HG03045 (cell line): ENCODE data around the gene SEC14L5.

Experiments
- ATAC-seq: cut with Tn5 transposase; IDR thresholded peaks from one replicate; pipeline ENCODE4 v1.9.1; 2021; ENCODE audit warnings: mild to moderate bottlenecking, moderate library complexity; ENCODE audit not compliant: unreplicated experiment

Gene SEC14L5

GRCh38 chr16:5007256-5007655 is 49.1 kb downstream of the SEC14L5 start:
- ATAC-seq = no peak

DNA sequence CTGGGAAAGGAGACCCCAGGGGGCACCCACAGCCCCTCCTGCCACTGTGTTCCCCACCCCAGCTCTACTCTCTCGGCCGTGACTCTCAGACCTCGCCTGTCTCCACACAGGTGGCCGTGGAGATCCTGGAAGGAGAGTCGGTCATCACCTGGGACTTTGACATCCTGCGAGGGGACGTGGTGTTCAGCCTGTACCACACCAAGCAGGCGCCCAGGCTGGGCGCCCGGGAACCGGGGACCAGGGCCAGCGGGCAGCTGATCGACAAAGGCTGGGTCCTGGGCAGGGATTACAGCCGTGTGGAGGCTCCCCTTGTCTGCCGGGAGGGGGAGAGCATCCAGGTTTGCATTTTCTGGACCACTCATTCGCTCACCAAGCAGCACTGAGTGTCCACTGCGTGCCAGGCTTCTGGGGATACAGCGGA is 50.2 kb downstream of the SEC14L5 start:
- ATAC-seq = no peak

DNA sequence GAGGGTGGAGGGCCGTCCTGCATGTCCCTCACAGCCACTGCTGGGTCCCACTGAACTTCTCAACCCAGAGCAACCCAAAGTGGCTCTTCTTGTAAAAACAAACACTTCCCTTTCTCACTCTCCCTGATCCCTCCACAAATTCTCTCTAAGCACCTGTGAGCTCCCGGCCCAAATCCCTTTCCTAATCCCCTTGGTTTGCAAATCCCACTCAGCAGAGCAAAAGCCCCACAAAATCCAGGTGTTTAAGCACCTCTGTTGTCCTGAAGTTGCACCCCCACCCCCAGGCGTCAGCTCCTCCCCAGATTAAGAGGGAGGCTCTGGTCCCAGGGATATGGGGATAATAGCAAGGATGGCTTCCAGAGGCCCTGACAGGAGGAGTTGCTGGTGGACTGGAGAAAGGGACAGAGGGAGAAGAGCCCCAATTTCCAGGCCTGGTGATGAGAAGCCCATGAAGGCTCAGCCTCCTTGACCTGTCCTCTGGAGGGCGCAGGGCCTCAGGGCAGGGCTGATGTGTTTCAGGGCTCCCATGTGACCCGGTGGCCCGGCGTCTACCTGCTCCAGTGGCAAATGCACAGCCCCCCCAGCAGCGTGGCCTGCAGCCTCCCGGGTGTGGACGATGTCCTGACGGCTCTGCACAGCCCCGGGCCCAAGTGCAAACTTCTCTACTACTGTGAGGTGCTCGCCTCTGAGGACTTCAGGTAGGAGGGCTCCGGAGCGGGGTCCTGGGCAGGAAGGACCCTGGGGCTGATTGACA is 52.6 kb downstream of the SEC14L5 start:
- no peak for ATAC-seq

- no peak for ATAC-seq
Measured at GRCh38 chr16:5011637-5012036, 53.5 kb downstream of the SEC14L5 start.

- ATAC-seq = no peak
Measured at GRCh38 chr16:5012887-5013286, 54.8 kb downstream of the SEC14L5 start.

DNA sequence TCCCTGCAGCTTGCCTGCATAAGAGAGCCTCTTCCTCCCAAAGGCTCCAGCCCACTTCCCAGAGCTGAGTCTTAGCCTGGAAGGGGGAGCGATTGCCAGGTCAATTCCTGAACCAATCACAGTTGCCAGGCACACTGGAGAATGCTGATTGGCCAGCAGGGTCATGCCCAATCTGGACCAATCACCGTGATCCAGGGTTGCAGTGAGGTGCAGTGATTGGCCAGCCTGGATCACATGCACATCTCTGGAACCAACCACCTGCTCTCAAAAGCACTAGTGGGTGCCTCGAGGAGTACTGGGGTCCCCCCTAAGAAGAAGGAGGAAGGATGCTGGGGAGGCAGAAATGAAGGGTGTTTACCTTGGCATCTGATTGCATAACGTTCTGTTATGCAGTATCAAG is 57.2 kb downstream of the SEC14L5 start:
- ATAC-seq = no peak

DNA sequence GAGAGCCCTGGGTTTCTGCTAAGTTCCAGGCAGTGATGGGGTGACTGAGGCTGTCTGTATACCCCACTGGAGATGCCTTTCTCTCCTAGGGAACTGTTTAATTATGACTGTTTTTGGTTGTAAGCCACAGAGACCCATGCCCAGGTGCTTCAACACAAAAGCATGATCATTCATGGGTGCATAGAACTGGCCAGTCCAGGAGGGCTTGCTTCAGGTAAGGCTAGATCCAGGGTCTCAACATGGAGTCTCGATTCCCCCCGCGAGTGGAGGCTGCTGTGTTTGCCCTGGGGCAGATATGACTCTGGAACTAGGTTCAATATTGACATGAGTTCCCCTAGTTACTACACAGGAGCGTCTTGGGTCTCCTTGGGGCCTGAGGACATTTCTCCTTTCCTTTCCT is 57.8 kb downstream of the SEC14L5 start:
- no peak for ATAC-seq

DNA sequence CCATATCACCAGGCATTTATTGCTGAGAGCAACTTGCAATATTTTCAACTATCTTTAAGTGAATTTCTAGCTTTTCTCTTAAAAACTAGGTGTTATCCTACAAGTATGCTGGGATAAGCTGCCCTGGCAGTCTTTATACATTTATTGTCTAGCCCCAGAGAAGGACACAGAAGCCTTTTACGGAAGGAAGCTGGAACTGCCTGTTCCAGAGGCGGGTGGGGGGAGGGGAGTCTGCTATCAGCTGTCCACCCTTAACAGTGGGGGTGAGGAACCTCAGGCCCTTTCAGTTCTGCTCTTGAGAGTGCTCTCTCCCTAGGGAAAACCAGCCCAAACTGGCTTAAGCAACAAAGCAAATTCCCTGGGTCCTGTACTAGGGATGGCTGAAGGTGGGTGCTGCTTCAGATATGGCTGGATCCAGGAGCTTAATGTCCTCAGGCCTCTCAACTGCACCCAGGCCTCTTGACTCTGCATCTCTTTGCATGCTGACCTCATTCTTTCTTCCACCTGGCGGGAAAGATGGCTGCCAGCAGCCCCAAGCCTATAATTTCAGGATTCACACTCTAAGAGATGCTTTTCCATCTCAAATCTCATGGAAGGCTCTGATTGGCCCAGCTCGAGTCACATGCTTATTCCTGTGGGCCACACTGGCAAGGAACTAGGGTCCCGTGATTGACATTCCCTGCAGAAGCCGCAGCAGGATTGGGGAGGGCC is 59.0 kb downstream of the SEC14L5 start:
- no peak for ATAC-seq

- ATAC-seq = no peak
Measured at GRCh38 chr16:5017678-5017969, 59.5 kb downstream of the SEC14L5 start.

DNA sequence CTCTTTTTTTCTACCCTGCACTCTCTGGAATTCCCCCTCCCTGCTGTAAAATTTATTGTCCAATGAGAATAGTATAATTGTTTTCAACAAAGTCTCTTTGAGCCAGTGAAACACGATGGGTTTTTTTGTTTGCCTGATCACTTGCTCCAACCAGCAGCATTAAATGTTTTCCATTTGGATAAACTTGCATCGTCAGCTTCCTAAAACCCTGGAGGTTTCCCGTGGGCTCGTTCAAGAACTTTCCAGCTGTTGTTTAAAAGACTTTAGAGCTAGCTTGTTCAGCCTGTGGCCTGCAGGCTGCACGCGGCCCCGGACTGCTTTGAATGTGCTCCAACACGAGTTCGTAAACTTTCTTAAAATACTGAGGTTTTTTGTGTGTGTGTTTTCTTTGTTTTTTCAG is 60.7 kb downstream of the SEC14L5 start:
- ATAC-seq = no peak

GRCh38 chr16:5019775-5020174 is 61.6 kb downstream of the SEC14L5 start:
- ATAC-seq = no peak

- ATAC-seq = no peak
Measured at GRCh38 chr16:5020551-5020950, 62.4 kb downstream of the SEC14L5 start.

- ATAC-seq = no peak
Measured at GRCh38 chr16:5022521-5022920, 64.4 kb downstream of the SEC14L5 start.

- ATAC-seq = no peak
Measured at GRCh38 chr16:5024632-5025031, 66.5 kb downstream of the SEC14L5 start.

- no peak for ATAC-seq
Measured at GRCh38 chr16:5025171-5025632, 67.1 kb downstream of the SEC14L5 start.

DNA sequence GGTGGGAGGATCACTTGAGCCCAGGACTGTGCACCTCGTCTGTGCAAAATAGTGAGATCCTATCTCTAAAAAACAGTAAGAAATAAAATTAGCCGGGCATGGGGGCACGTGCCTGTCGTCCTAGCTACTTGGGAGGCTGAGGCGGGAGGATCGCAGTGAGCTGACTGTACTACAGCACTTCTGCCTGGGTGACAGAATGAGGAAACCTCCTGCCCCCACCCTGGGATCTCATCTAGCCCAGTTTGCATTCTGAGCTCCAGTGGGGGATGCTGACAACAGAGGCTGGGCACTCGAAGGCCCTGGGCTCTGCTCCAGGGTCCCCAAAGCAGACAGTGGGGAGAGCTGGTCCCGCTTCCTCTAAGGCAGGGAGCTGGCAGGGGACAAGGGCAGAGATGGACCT is 68.5 kb downstream of the SEC14L5 start:
- no peak for ATAC-seq

- ATAC-seq = no peak
Measured at GRCh38 chr16:5027086-5027485, 69.0 kb downstream of the SEC14L5 start.

DNA sequence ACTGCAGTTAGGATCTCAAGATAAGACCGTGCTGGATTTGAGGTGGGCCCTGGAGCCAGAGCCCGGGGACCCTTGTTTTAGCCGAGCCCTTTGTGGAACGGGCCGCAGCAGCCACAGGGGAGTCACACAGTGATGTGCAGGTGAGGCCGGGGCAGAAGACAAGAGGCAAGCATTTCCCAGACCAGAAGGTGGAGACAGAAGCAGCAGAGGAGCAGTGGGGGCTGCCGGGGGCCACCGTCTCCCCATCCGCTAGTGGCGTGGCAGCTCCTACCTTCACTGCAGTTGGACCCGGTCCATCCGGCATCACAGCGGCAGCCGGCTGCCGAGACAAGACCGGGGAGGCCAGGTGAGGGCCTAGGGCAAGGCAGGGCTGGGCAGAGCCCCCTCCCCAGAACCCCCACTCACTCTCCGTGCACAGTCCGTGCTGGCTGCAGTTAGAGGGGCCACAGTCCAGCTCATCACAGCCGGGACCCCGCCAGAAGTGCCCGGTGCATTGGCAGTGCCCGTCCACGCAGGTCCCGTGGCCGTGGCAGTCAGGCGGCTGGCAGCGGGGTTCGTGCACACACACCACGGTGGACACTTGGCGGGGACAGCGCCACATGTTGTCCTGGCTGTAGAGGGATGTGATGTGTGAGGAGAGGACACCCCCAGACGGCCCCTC is 69.6 kb downstream of the SEC14L5 start:
- no peak for ATAC-seq

GRCh38 chr16:5028950-5029475 is 70.9 kb downstream of the SEC14L5 start:
- ATAC-seq = no peak

GRCh38 chr16:5030251-5030870 is 72.2 kb downstream of the SEC14L5 start:
- ATAC-seq = no peak

DNA sequence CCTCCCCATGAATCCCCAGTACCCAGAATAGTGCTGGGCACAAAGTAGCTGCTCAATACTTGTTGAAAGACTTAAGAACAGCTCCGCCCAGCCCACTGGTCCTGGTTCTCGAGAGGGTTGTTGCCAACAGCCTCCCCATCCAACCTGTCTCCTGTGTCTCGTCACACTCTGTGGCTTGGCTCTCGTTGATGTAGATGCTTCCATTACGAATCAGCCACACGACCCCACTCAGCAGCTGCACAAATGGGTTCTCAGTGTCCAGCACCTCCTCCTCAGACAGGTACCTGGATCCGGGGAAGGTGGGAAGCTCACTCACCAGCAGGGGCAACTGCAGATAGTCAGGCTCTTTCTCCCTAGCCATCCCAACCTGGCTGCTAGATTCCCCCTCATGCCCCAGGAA is 73.5 kb downstream of the SEC14L5 start:
- ATAC-seq = no peak
